H1 (cell line): ENCODE results near the gene EIF2B2. TPM values are rescaled to one million over a fixed set of nuclear protein-coding genes. Genes with fewer than 3 reads are reported as not detected.

ENCODE experiments used
- ASH2L ChIP-seq: fragments of 200-600, 300-600 bp; sonication (generic); IDR thresholded peaks from one replicate; pipeline ENCODE4 v1.7.1; 2017; ENCODE audit warnings: low read length
- CEBPB ChIP-seq: IDR thresholded peaks from 2 replicates; pipeline ENCODE4 v1.6.1; 2012; ENCODE audit warnings: low read depth, low read length
- GTF2F1 ChIP-seq: IDR thresholded peaks from 2 replicates; pipeline ENCODE4 v1.6.1; 2012; ENCODE audit warnings: low read depth, low read length, improper control_type of control experiment, borderline replicate concordance
- POLR2A ChIP-seq, 2 experiments: IDR thresholded peaks; 1 replicate in 1 of 2; 2 replicates in 1 of 2; pipeline ENCODE4 v1.6.1; 2011; ENCODE audit warnings: low read depth in 2 of 2, low read length in 2 of 2, mild to moderate bottlenecking in 2 of 2; ENCODE audit errors: control extremely low read depth in 1 of 2
- POU5F1 ChIP-seq: IDR thresholded peaks from 2 replicates; pipeline ENCODE4 v1.6.1; 2011; ENCODE audit warnings: low read depth, mild to moderate bottlenecking, low read length, moderate library complexity
- RNF2 ChIP-seq: fragments of 200-900, 300-1000 bp; sonication (generic); IDR thresholded peaks from 2 replicates; pipeline ENCODE4 v1.7.1; 2016; ENCODE audit warnings: borderline replicate concordance, low read depth, mild to moderate bottlenecking, antibody characterized with exemption, low read length; ENCODE audit not compliant: poor library complexity, severe bottlenecking; ENCODE audit errors: missing control alignments
- SAP30 ChIP-seq: fragments of 300-600 bp; sonication (generic); IDR thresholded peaks from 2 replicates; pipeline ENCODE4 v1.7.1; 2012; ENCODE audit warnings: low read length, moderate library complexity, mild to moderate bottlenecking, inconsistent platforms; ENCODE audit not compliant: insufficient read depth, insufficient replicate concordance
- SP2 ChIP-seq: IDR thresholded peaks from 2 replicates; pipeline ENCODE4 v1.6.1; 2012; ENCODE audit warnings: mild to moderate bottlenecking, low read length, inconsistent platforms
- SP4 ChIP-seq: IDR thresholded peaks from 2 replicates; pipeline ENCODE4 v1.6.1; 2012; ENCODE audit warnings: low read length, inconsistent platforms
- SUZ12 ChIP-seq: fragments of 200-600 bp; sonication (generic); IDR thresholded peaks from 2 replicates; pipeline ENCODE4 v1.6.1; 2012; ENCODE audit warnings: mild to moderate bottlenecking, inconsistent platforms, low read length, moderate library complexity, mixed read lengths
- TBP ChIP-seq: IDR thresholded peaks from 2 replicates; pipeline ENCODE4 v1.6.1; 2011; ENCODE audit warnings: low read depth, low read length, improper control_type of control experiment
- TCF12 ChIP-seq: IDR thresholded peaks from 2 replicates; pipeline ENCODE4 v1.6.1; 2011; ENCODE audit warnings: low read depth, mild to moderate bottlenecking, low read length
- polyA plus RNA-seq, 7 experiments: library from polyadenylated mRNA; depleted of rRNA in 3 of 7; stranded (reverse) in 5 of 7; unstranded in 2 of 7; fragments of >200 nt in 5 of 7; fragments of 200-250 nt in 2 of 7; gene quantifications; 1 replicate in 5 of 7; 2 replicates in 1 of 7; 4 replicates in 1 of 7; pipeline versions ENCODE4 v1.2.1 to v1.2.3, GENCODE V29; 2011 to 2013; ENCODE audit warnings: missing spikeins in 2 of 7, mixed read lengths in 2 of 7
- total RNA-seq: library from RNA; stranded (reverse); fragmentation: NEBNext Ultra II Directional; extraction: Animal tissue kit (Norgen Biotek cat#: 25700); gene quantifications from 2 replicates; pipeline ENCODE4 v1.2.1, GENCODE V29; 2021

EIF2B2 gene
- total and polyA plus RNA-seq, 2 of the 8 experiments (the other 6 are each of a cell fraction or from before 2014, with no cell fraction given) = 42.6 to 79.9 TPM

GRCh38 chr14:74961238-74961911 is 41.3 kb upstream of the EIF2B2 start (continued):
- no peak for TF ChIP-seq GTF2F1
- no peak for TF ChIP-seq TBP
- no peak for TF ChIP-seq SP2
- TF ChIP-seq SP4 = no peak
- no peak for TF ChIP-seq ASH2L
- no peak for TF ChIP-seq CEBPB
- TF ChIP-seq POU5F1 = no peak
- TF ChIP-seq TCF12 = no peak
- TF ChIP-seq SAP30 = no peak
- no peak for TF ChIP-seq POLR2A (IDR thresholded peaks at IDR 0.05; ENCODE audit: control extremely low read depth in 1 of 2, low read depth in 2 of 2, low read length in 2 of 2)
- no peak for TF ChIP-seq RNF2
- TF ChIP-seq SUZ12 = no peak
- TF ChIP-seq, all 59 proteins: peak for 0
